ENCODE results near the gene ACSM6.
"Not testable (repeated sequence)": the region's sequence is repeated elsewhere in the genome, so short reads cannot be mapped to it uniquely, and the experiment has no call there.

ACSM6 gene, protein sequence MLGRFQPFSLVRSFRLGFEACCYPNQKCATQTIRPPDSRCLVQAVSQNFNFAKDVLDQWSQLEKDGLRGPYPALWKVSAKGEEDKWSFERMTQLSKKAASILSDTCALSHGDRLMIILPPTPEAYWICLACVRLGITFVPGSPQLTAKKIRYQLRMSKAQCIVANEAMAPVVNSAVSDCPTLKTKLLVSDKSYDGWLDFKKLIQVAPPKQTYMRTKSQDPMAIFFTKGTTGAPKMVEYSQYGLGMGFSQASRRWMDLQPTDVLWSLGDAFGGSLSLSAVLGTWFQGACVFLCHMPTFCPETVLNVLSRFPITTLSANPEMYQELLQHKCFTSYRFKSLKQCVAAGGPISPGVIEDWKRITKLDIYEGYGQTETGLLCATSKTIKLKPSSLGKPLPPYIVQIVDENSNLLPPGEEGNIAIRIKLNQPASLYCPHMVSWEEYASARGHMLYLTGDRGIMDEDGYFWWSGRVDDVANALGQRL

DNA sequence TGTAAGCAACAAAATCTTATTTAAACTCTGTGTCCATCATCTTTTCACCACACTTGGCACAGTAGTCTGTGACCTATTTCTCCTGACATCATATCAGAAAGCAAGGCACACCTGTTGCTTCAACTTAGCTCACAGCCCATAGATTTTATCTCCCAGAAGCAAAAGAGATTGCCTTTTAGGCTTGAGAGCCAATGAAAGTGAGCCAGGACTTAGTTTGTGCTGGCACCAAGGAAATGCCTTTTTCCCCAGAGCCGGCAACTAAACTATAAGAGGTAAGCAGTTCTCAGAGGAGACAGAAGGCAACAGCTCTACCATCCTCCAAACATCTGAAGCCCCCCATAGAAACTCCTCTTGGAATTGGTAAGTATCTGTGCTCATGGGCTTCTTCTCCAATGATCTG, at the start of gene ACSM6:
Gene ACSM6 (plus strand): TSS at position 295 of the 400 bp plus-strand sequence. CDS start 248 bp downstream, outside the sequence.
- DNase-seq (ENCODE audit: low read depth in 2 of 2) = no peak

DNA sequence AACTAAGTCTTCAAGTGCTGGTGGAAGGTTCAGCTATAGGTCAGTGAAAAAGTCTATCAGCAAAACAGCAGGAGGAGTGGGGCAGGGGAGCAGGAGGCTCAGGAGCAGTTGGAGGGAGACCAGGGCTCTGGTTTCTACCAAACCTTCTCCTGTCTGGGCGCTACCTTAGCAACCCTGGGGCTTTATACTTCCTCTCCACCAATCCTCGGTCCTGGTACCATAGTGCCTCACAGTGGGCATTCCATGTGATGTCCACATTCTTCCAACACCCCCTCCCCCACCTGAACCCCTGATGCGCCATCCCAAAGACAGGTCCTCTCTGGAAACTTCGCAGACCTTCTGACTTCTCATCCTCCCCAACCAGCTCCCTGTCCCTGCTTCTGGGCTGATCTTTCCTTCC, 25.3 kb upstream of the ACSM6 start:
- DNase-seq (ENCODE audit: low read depth in 2 of 2) = no peak

DNA sequence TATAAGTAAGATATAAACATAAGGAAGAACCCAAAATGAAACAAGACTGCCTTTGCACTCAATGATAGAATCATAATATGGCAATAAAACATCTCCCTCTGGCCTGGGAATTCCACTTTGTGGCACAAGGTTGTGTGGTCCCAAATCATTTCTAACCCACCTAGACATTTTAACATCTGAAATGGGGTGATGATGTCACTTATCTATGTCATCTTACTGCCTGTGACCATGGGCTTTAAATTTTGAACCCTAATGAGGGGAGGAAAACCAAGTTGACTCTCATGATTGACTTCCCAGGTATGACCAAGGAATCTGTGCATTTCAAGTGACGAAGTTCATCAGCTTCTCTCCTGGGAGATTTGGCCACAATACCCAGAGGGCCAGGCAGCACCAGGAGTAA, 24.5 kb upstream of the ACSM6 start:
- no peak for DNase-seq (ENCODE audit: low read depth in 2 of 2)

DNA sequence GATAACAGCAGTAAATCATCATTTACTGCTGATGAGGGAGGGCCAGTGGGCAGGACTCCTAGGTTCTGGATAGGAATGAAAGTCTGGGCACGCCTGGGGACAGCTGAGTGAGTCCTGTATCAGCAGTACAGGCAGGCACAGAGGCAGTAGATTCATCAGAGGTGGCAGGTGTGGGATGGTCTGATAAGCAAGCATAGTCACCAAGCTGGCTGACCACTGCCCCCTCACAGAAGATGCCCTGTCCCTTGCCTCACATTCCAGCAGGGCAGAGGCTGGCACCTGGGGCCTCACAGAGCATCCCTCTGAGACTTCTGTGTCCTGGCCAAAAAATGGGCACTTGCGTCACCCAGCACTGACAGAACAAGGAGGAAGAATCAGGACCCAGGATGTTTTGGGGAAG, 23.2 kb upstream of the ACSM6 start:
- DNase-seq (ENCODE audit: low read depth in 2 of 2) = no peak

DNA sequence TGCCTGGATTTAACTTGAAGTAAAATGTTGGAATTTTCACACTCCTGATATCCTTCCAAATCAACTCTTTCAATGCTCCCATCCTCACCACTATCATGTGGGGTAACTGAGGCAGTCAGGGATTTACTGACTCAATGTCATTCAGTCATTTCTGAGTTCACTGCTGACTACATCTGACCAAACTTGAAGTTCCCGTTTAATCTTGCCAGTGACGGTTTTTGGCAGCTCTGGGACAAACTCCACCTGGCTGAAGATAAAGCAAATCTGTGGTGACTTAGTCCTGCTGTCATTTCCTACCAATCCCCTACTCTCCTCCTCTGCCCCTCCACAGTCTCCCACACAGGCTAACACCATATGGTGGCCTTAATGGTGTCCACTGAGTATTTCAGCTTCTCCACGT, 22.7 kb upstream of the ACSM6 start:
- no peak for DNase-seq (ENCODE audit: low read depth in 2 of 2)

DNA sequence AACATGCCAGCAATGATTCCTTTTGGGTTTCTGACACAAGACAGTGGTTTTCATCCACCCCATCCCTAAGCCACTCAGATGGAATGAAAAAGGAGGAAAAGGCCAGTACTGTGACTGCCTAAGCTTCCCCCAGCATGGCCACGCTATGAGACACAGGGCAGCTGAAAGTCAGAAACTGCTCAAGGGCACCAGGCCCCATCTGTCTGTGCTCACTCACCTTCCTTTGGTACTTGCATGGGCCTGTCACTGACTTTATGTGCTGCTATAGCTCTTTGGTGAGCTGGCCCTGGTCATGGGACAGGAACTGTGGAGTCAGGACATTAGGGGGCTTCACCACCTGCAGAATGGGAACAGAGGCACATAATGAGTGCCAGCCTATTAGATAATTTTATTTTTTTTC, 21.2 kb upstream of the ACSM6 start:
- DNase-seq (ENCODE audit: low read depth in 2 of 2) = no peak

DNA sequence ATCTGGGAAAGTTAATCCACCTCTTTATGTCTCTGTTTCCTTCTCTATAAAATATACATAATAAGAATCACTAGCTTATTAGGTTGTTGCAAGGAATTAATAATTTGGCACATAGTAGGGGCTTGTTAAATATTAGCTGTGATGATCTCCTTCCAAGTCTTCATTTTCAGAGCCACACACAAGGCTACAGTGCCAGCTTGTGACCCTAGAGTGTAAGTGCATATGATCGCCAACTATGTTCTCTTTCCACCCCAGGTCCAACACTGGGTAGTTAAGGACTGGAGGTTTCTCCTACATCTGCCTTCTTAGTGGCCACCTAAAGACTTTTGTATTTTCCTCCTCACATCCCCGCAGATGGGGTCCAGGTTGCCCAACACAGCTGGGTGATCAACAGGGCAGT, 17.9 kb upstream of the ACSM6 start:
- DNase-seq (ENCODE audit: low read depth in 2 of 2) = no peak

DNA sequence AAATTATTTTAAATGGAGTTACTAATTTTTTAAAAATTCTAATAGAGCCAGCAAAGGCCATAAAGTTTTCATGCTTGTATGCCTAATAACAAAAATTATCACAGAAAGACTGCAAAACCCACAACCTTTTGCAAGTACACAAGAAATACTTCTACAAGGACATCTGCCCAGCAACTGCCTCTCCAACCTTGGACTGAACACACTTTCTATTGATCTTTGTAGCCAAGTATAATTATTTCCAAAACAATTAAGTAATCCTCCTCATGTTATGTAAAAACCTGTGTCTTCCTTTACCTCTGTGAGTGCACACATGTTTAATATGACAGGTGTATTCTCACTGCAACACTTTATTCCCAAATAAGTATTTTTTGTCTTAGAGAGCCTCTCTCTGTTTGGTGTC, 16.6 kb upstream of the ACSM6 start:
- DNase-seq (ENCODE audit: low read depth in 2 of 2) = no peak

DNA sequence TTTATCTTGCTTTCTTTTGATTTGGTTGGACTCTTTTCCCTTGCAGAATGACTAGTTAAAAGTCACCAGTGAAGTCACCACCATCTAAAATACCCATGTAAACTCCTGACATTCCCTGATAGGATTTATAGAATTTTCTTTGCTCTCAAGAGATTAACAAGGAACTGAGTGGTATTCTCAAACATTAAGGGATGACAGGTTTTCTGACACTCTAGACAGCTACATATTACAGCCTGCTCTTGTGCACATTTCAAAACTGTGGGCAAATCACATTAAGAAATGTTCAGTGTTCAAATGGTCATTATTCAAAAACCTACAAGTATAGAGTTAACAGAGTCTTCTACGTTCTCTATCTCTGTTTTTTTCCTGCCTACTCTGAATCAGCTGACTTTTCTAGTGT, 15.8 kb upstream of the ACSM6 start:
- no peak for DNase-seq (ENCODE audit: low read depth in 2 of 2)

DNA sequence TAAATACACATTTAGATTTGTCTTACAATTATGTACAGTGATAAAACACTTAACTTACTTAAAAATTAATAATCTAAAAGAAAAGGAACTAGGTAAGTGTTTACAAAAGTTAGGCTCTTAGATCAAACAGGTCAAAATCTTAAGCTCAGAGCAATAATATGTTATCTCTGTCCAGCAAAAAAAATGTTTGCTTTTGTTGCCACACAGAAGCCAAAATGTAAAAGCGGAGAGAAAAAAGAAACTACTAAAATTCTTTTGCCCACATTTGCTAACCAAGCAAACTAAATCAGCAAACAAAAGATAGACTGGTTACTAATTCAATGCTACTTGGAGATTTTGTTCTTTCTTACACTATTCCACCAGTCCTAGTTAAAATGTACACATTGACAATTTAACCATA, 15.2 kb upstream of the ACSM6 start:
- no peak for DNase-seq (ENCODE audit: low read depth in 2 of 2)

DNA sequence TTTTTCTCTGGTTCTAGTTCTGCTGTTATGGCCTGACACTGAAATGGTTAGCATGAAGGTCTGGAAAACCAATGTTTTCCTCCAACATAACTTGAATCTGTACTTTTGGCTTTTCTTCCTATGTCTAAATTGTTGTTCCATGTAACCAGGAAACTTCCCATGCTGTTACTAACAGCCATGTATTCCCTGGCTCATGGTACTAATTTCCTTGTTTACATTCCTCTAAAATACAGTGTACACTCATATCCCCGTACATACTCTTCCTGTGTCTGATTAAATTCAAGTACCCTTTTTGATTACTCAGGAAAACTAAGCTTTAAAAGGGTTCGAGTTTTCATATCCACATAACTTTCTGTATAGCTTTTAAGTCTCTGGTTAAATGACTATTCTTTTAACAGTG, 12.3 kb upstream of the ACSM6 start:
- DNase-seq (ENCODE audit: low read depth in 2 of 2) = no peak

DNA sequence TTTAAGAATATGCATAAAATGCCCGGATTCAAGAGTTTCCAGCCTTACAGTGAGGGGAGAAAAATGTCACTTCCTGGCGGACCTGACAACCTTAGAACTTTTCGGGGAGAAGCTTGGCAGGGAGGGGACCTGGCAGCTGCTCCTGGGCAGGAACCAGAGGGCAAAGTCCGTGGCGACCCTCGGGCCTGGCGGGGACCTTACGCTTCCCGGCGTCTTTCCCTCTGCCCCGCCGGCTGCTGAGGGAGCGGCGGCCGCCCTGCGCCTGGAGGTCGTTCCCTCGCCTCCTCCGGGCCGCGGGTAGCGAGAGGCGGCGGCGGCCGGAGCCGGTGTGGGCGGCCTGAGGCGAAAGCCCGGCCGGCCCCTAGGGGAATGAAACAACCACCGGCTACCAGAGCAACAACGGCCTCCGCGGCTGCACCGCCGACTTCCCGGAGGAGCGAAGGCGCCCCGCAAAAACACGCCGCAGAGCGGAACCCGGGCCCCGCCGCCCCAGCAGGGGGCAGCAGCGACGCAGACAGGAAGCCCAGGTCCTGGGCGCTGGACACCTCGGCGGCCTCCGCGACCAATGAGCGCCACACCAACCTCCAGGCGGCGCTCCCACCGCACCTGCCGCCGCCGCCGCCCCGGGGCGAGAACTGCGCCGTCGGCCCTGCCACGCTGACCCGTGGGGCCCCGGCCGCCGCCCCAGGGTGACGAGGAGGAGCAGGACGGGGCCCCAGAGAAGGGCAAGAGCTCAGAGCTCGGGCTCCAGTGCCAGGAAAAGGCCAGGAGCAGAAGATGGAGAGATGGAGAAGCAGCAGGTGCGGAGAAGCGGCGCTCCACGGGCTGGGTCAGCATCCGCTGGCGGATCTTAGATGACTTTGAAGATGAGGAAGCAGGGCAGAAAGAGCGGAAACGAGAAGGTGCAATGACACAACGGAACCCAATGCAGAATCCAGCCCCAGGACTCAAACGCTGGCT, 10.5 kb upstream of the ACSM6 start:
- DNase-seq (ENCODE audit: low read depth in 2 of 2) = peak; percentile 65 to 71

DNA sequence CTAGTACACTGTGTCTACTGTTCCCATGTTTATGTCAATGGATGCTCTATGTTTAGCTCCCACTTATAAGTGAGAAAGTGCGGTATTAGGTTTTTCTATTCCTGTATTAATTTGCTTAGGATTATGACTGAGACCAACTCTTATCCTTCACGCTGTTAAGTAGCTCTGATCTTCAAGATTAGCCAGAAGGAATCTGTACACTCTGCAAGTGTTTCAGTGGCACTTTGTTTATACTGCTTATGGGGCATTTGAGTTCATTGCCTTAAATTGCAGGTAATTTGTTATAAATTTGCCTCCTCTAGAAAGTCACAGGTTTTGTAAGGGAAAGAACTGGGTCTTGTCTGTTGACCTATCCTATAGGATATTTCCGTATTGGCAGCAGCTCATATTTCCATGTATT, 6.4 kb upstream of the ACSM6 start:
- no peak for DNase-seq (ENCODE audit: low read depth in 2 of 2)

DNA sequence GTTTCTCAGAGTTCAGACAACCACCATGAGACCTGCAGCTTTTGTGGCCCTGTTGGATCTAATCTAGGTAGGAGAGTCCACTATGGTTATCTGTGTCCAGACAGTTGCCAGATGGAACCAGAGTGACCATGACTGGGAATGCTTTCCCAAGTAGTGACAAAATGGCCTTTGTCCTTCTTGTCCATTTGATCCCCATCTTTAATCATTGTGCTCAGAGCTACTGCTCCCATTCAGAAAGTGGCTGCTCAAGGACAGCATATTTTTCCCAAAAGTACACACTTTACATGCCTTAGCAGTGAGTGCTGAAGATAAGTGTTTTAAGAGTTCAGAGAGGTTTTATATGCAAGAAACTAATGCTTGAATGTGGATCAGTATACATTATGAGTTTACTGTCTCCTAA, 5.4 kb upstream of the ACSM6 start:
- no peak for DNase-seq (ENCODE audit: low read depth in 2 of 2)

DNA sequence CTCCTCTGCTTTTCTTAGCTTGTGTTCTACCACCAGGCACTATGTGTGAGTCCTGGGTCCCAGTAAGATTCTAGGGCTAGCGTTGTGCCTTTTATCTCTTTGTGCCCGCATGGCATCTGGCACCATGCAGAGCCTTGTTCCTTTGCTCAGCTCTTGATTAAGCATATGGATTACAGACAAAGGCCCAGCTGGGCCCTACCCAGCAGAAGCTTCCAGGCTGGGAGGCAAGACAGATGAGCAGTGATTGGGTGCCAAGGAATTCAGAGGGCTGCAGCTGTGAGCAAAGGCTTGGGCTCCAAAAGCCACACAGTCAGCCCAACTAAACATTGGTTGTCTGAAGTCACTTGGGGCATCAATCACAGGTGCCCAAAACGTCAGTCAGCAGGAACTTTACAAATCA, 2.0 kb downstream of the ACSM6 start:
- no peak for DNase-seq (ENCODE audit: low read depth in 2 of 2)

DNA sequence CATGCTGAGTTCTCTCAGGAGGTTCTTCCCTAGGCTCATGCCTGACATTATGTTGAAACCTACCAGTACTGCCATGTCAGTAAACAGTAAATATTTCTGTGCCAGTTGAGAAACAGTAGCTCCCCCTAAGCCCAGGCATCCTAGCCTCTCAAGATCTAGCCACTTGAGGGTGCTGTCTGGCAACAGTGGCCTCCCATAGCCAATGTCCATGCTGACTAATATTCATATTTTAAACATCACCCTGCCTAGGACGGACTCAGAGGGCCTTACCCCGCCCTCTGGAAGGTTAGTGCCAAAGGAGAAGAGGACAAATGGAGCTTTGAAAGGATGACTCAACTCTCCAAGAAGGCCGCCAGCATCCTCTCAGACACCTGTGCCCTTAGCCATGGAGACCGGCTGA, 7.7 kb downstream of the ACSM6 start:
- DNase-seq (ENCODE audit: low read depth in 2 of 2) = no peak

DNA sequence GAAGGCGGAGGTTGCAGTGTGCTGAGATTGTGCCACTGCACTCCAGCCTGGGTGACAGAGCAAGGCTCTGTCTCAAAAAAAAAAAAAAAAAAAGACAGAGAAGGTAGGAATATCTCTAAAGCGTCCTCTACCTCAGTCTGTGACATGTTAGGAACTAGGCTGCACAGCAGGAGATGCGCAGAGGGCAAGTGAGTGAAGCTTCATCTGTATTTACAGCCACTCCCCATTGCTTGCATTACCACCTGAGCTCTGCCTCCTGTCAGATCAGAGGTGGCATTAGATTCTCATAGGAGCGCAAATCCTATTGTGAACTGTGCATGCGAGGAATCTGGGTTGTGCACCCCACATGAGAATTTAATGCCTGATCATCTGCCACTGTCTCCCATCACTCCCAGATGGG, 8.8 kb downstream of the ACSM6 start:
- DNase-seq (ENCODE audit: low read depth in 2 of 2) = not testable (repeated sequence)

DNA sequence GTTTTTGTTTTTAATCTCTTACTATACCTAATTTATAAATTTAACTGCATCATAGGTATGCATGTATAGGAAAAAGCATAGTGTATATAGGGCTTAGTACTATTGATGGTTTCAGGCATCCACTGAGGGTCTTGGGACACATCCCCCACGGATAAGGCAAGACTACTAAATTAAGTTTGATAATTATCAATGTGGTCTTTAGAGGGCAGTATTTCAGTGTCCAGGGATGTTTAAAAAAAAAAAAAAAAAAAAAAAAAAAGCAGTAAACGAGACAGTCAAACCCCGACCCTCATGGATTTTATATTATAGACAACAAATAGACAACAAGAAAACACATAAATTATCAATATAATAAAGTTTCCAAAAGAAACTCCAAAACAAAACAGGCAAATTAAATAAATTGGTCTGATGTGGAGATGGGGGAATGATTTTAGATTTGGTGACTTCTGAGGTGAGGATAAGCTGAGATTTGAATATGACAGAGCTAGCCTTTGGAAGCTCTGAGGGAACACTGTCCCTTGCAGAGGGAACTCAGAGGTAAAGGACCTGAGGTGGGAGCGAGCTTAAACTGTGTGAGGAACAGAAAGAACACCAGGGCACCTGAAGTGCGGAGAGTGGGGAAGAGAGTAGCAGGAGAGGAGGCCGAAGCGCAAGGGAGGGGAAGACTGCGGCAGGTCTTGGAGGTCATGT, 14.8 kb downstream of the ACSM6 start:
- DNase-seq (ENCODE audit: low read depth in 2 of 2) = no peak

DNA sequence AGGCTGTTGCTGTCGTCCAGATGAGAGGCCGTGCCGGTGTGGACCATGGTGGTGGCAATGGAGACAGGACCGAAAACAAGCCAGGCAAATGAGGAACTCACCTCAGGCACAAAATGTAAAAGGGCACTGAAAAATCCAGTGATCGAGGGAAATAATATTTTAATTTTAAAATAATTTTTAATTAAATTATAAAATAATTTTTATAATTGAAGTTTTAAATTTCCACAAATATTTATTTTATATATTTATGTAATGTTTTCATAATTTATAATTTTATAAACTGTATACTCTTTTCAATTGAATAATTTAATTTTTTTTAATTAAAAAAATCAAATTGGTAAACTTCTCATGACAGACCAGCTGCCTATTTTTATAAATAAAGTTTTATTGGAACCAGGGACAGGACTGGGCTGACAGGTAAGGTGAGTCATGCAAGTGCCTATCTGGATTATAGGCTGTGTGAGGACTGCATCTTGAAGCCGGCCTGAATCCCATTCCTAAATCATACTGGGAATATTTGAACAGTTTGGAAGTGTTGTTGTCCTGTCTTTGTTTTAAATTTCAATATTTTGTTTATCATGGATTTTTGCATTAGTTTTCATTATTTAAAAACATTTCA, 15.6 kb downstream of the ACSM6 start:
- no peak for DNase-seq (ENCODE audit: low read depth in 2 of 2)

DNA sequence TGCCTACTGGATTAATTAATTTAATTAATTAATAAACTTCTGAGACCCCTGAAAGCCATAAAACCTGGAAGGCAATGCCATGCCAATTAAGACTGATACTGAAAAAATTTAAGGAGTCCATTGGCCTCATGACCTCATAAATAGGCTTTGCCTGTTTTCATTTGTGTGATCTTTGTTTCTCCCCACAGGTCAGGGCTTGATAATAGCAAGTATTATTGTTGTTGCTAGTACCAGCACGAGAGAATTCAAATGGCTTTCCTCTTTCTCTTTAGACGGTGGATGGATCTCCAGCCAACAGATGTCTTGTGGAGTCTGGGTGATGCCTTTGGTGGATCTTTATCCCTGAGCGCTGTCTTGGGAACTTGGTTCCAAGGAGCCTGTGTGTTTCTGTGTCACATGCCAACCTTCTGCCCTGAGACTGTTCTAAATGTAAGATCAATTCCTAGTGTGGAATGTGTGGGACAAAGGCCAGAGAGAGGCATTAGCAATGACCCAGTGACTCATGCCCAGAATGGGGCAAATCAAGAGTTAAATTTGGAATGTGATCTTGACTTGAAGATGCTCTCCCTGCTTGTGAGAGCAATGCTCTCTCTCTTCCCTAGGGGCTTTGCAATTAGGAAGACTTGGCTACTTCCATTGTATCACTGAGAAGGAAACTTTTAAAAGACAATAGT, 17.7 kb downstream of the ACSM6 start:
- DNase-seq (ENCODE audit: low read depth in 2 of 2) = no peak

DNA sequence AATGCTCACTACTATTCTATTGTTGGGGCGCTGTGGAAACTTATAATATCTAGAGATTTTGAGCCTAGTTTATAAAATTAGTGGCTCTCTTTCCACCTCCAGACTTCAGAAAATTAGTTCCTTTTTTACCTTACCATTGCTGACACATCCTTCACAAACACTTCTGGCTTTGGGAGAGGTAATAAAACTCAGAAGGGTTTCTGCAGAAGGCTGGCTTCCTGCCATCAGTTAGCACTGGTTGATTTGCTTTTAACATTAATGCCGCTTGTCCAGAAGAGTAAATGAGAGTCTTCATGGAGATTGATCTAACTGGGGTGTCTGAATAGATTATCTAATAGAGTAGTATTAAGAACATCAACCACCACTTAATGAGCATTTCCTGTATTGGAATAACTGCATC, 20.3 kb downstream of the ACSM6 start:
- no peak for DNase-seq (ENCODE audit: low read depth in 2 of 2)

All from stimulated activated CD8-positive, alpha-beta memory T cell treated with anti-CD3 and anti-CD28 coated beads, Interleukin-15, amount 100 ng/mL, for 48 hours (primary cell).